ENCODE results near the gene AOPEP. TPM values are rescaled to one million over a fixed set of nuclear protein-coding genes. Genes with fewer than 3 reads are reported as not detected.
"Not testable (repeated sequence)": the region's sequence is repeated elsewhere in the genome, so short reads cannot be mapped to it uniquely, and the experiment has no call there.

Gene AOPEP
- total RNA-seq, 1 experiment from 2014 or later, result 14.4 TPM

DNA sequence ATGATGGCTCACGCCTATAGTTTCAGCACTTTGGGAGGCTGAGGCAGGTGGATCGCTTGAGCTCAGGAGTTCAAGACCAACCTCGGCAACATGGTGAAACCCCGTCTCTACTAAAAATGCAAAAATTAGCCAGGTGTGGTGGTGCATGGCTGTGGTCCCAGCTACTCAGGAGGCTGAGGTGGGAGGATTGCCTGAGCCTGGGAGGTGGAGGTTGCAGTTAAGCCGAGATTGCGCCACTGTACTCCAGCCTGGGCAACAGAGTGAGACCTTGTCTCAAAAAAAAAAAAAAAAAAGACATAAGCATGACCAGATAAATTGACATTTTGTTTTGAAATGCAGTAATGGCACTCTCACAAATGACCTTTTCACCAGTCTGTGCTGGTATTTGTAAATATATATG, 294.1 kb downstream of the AOPEP start:
- not testable (repeated sequence) for DNase-seq (ENCODE audit: low spot score); H3K27me3 Mint-ChIP-seq (ENCODE audit: low read depth); ATAC-seq; H3K36me3 Mint-ChIP-seq; H3K27ac Mint-ChIP-seq; H3K9me3 Mint-ChIP-seq; H3K4me3 Mint-ChIP-seq; H3K4me1 Mint-ChIP-seq
- ChIA-PET POLR2A (interaction anchor here (0.7 kb wide), 1 partner anchor 30 kb away, joined by 3 read pairs; no protein-coding TSS in a partner anchor), CTCF (interaction anchor here (1.0 to 1.6 kb wide), 2 partner anchors 25 to 52 kb away, joined by 3 to 4 read pairs; no protein-coding TSS in a partner anchor)

DNA sequence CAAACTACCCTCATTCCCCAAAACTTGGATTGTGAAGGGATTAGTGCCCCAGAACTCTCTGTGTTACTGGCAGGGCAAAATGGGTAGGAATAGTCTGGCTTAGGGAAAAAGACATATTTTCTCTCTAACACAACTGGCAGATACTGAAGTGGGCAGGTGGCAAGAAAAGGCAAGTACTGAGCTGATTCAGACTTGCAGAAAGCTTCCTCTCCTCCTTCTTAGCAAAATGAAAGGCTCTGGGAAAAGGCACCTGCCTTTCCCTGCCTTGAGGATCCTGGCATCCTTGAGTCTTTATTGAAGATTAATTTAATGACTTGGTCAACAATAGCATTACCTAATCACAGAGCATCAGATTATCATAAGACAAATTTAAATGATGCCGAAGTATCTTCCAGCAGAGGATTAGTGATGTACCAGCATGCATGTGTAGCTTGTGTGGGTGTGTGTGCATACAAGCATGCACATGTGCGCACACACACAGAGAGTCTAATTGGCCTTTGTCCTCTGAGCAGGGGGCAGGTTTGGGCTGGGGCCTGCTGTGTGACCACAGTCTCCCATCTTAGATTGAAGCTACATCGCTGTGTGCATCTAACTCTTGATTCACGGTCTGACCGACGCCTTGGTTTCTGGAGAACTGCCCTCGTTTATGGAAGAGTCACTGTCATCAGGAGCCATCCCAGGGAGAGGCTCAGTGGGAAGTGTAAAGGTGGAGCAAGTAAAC, 294.8 kb downstream of the AOPEP start:
- H3K27ac Mint-ChIP-seq, result no peak overlapping the region

GRCh38 chr9:95022657-95023056, 296.2 kb downstream of the AOPEP start:
- no peak overlapping the region for H3K4me3 Mint-ChIP-seq
- H3K27ac Mint-ChIP-seq, result no peak overlapping the region
- POLR2A ChIA-PET, result no interaction called here
- peaks cover 8% of the 10 kb centered on the region for H3K4me1 Mint-ChIP-seq
- ATAC-seq (no peak), DNase-seq (ENCODE audit: low spot score) (no peak)
- no peak for TF ChIP-seq MLX (CRISPR knock-in tag; IDR thresholded peaks at IDR 0.05)
- no peak for TF ChIP-seq ZBTB21 (CRISPR knock-in tag; IDR thresholded peaks at IDR 0.05; ENCODE audit: borderline replicate concordance)
- TF ChIP-seq SOX15 (CRISPR knock-in tag; IDR thresholded peaks at IDR 0.05), result no peak
- TF ChIP-seq SMAD4 (CRISPR knock-in tag; IDR thresholded peaks at IDR 0.05), result no peak
- TF ChIP-seq HMGXB4 (CRISPR knock-in tag; IDR thresholded peaks at IDR 0.05), result no peak
- no peak for TF ChIP-seq NFATC4 (CRISPR knock-in tag; IDR thresholded peaks at IDR 0.05)
- TF ChIP-seq USF1 (CRISPR knock-in tag; IDR thresholded peaks at IDR 0.05), result no peak
- TF ChIP-seq EMX1 (CRISPR knock-in tag; IDR thresholded peaks at IDR 0.05), result no peak
- no peak for TF ChIP-seq ZNF416 (CRISPR knock-in tag; IDR thresholded peaks at IDR 0.05)
- no peak for TF ChIP-seq CBFB (CRISPR knock-in tag; IDR thresholded peaks at IDR 0.05; ENCODE audit: low read depth)
- H3K36me3 Mint-ChIP-seq, result peaks cover 2% of the 10 kb centered on the region; the same call in 1 of the 2 replicates
- no peaks in the 10 kb centered on the region for H3K27me3 Mint-ChIP-seq (ENCODE audit: low read depth)
- CTCF ChIA-PET, result no interaction called here
- H3K9me3 Mint-ChIP-seq, result no peaks in the 10 kb centered on the region

More for the DNA sequence above, 294.8 kb downstream of the AOPEP start:
- ChIA-PET POLR2A (no interaction called here), CTCF (interaction anchor here (1.6 kb wide), 1 partner anchor 24 kb away, joined by 4 read pairs; no protein-coding TSS in a partner anchor)
- no peak overlapping the region for H3K4me3 Mint-ChIP-seq
- H3K27me3 Mint-ChIP-seq (ENCODE audit: low read depth), result no peaks in the 10 kb centered on the region
- no peak for ATAC-seq
- TF ChIP-seq OVOL2 (CRISPR knock-in tag; IDR thresholded peaks at IDR 0.05; ENCODE audit: borderline replicate concordance), result no peak
- TF ChIP-seq ZNF416 (CRISPR knock-in tag; IDR thresholded peaks at IDR 0.05), result no peak
- TF ChIP-seq RORB (CRISPR knock-in tag; IDR thresholded peaks at IDR 0.05), result no peak
- peaks cover 2% of the 10 kb centered on the region; the same call in 1 of the 2 replicates for H3K36me3 Mint-ChIP-seq
- DNase-seq (ENCODE audit: low spot score), result no peak
- no peaks in the 10 kb centered on the region for H3K9me3 Mint-ChIP-seq
- H3K4me1 Mint-ChIP-seq, result peaks cover 8% of the 10 kb centered on the region

GRCh38 chr9:95023217-95024003, 296.9 kb downstream of the AOPEP start:
- no peaks in the 10 kb centered on the region for H3K27me3 Mint-ChIP-seq (ENCODE audit: low read depth)
- DNase-seq (ENCODE audit: low spot score) (no peak), ATAC-seq (no peak)
- H3K36me3 Mint-ChIP-seq, result peaks cover 2% of the 10 kb centered on the region; the same call in 1 of the 2 replicates
- CTCF ChIA-PET, result interaction anchor here (1.1 to 2.6 kb wide), 3 partner anchors 22 to 108 kb away, joined by 4 to 10 read pairs (median 6); no protein-coding TSS in a partner anchor
- POLR2A ChIA-PET, result no interaction called here
- TF ChIP-seq GABPB1 (CRISPR knock-in tag; IDR thresholded peaks at IDR 0.05) (peak; percentile 40; the same call in 1 of the 2 replicates), ZNF396 (CRISPR knock-in tag; IDR thresholded peaks at IDR 0.05; ENCODE audit: borderline replicate concordance) (no peak)
- no peak overlapping the region for H3K4me3 Mint-ChIP-seq
- H3K27ac Mint-ChIP-seq, result no peak overlapping the region
- no peaks in the 10 kb centered on the region for H3K9me3 Mint-ChIP-seq
- H3K4me1 Mint-ChIP-seq, result peaks cover 8% of the 10 kb centered on the region

Data from WTC11 (cell line).